ENCODE results near the gene KRTAP9-6. TPM values are rescaled to one million over a fixed set of nuclear protein-coding genes. Genes with fewer than 3 reads are reported as not detected.
"Not testable (repeated sequence)": the region's sequence is repeated elsewhere in the genome, so short reads cannot be mapped to it uniquely, and the experiment has no call there.

KRTAP9-6 gene
- total RNA-seq (not detected), polyA plus RNA-seq (not detected)

- 25 to 27% methylated on average over 2 of the region's 2 CpGs for WGBS, 2 donors
- Histone ChIP-seq H3K9me3 (no peaks in the 10 kb centered on the region), H3K4me3 (no peak within 1 kb of the TSS), H3K36me3 (no peaks in the 10 kb centered on the region), H3K27me3 (peaks cover 0 to 3% (median 0%) of the 10 kb centered on the region in 4 donors), H3K27ac (no peak within 1 kb of the TSS), H3K4me1 (no peaks in the 10 kb centered on the region)
- no peak for ATAC-seq
- FAIRE-seq = no peak
- TF ChIP-seq CTCF (IDR thresholded peaks at IDR 0.05) = no peak
- no peak for DNase-seq
- intact Hi-C loops (cut with DNase I) = no loop called here
Observed at GRCh38 chr17:41265078-41265477, at the start of gene KRTAP9-6. TSS of gene KRTAP9-6 (plus strand) at chr17:41265378. CDS start at chr17:41265378, 0 bp downstream.

GRCh38 chr17:41215681-41216080 lies 49.5 kb upstream of the KRTAP9-6 start:
- ATAC-seq = no peak
- intact Hi-C loops (cut with DNase I) = no loop called here

GRCh38 chr17:41223821-41224220 lies 41.4 kb upstream of the KRTAP9-6 start:
- no peak for FAIRE-seq
- Histone ChIP-seq H3K36me3 (no peaks in the 10 kb centered on the region), H3K4me1 (no peaks in the 10 kb centered on the region), H3K27ac (no peak overlapping the region), H3K27me3 (no peaks in the 10 kb centered on the region), H3K4me3 (no peak overlapping the region), H3K9me3 (no peaks in the 10 kb centered on the region)
- DNase-seq = no peak
- 53 to 63% methylated on average over 2 of the region's 2 CpGs for WGBS, 2 donors
- no peak for ATAC-seq
- intact Hi-C loops (cut with DNase I) = no loop called here
- TF ChIP-seq CTCF (IDR thresholded peaks at IDR 0.05) = no peak

More at GRCh38 chr17:41215681-41216080, 49.5 kb upstream of the KRTAP9-6 start:
- no peak for TF ChIP-seq CTCF (IDR thresholded peaks at IDR 0.05)
- 39 to 45% methylated on average over 1 of the region's 1 CpG for WGBS, 2 donors
- no peak overlapping the region for H3K4me3 ChIP-seq
- H3K36me3 ChIP-seq = no peaks in the 10 kb centered on the region
- H3K4me1 ChIP-seq = no peaks in the 10 kb centered on the region
- FAIRE-seq (no peak), DNase-seq (no peak)
- H3K27ac ChIP-seq = no peak overlapping the region
- no peaks in the 10 kb centered on the region for H3K9me3 ChIP-seq
- H3K27me3 ChIP-seq = no peaks in the 10 kb centered on the region

- intact Hi-C loops (cut with DNase I) = no loop called here
- FAIRE-seq (no peak), ATAC-seq (no peak)
Observed at GRCh38 chr17:41226051-41226450, 39.1 kb upstream of the KRTAP9-6 start.

GRCh38 chr17:41226598-41227095 lies 38.5 kb upstream of the KRTAP9-6 start, which contains the start of gene KRTAP9-2:
TSS of gene KRTAP9-2 (plus strand) at chr17:41226648. CDS start at chr17:41226655, 7 bp downstream.
- H3K4me1 ChIP-seq; ATAC-seq; H3K27ac ChIP-seq; intact Hi-C loops (cut with DNase I); H3K4me3 ChIP-seq; H3K9me3 ChIP-seq; H3K27me3 ChIP-seq; H3K36me3 ChIP-seq; DNase-seq; FAIRE-seq: not testable (repeated sequence)
- 34 to 65% methylated on average over 2 to 3 of the region's 4 CpGs for WGBS, 2 donors

More at GRCh38 chr17:41226051-41226450, 39.1 kb upstream of the KRTAP9-6 start:
- H3K27ac ChIP-seq = no peak overlapping the region
- no peak for DNase-seq
- no peaks in the 10 kb centered on the region for H3K4me1 ChIP-seq
- no peaks in the 10 kb centered on the region for H3K27me3 ChIP-seq
- WGBS, 2 donors = 74 to 85% methylated on average over 6 of the region's 6 CpGs
- no peak overlapping the region for H3K4me3 ChIP-seq
- no peaks in the 10 kb centered on the region for H3K36me3 ChIP-seq
- TF ChIP-seq CTCF (IDR thresholded peaks at IDR 0.05) = no peak
- H3K9me3 ChIP-seq = no peaks in the 10 kb centered on the region

All from pancreas (tissue), 10 donors.